H1 (cell line): Measurements from ENCODE around the gene CEND1. TPM values are rescaled to one million over a fixed set of nuclear protein-coding genes. Genes with fewer than 3 reads are reported as not detected.

Experiments
- CTCF ChIA-PET: fragments of 300-600 bp; sonication (Branson Sonifier 250); formaldehyde crosslinking; loops from one replicate; lab custom pipeline; 2021; ENCODE audit not compliant: partially characterized antibody; lab: Charles Lee
- POLR2A ChIA-PET: fragments of 300-600 bp; sonication (Branson Sonifier 250); formaldehyde crosslinking; loops from one replicate; lab custom pipeline; 2021; ENCODE audit warnings: inconsistent platforms; ENCODE audit not compliant: partially characterized antibody; lab: Charles Lee
- DNase-seq, 2 experiments: peaks; one replicate each; pipeline versions ENCODE4 v3.0.0 to v3.0.0-alpha.2; 2010 to 2022; ENCODE audit warnings: low spot score in 2 of 2, low read depth in 1 of 2, mixed read lengths in 1 of 2
- FAIRE-seq: peaks from 2 replicates; lab custom pipeline; 2011; peaks lifted over from hg19 to GRCh38; lab: Jason Lieb, UNC
- H2AFZ ChIP-seq: 2 replicates; pipeline ENCODE4 v1.8.1; 2012; ENCODE audit warnings: low read length, inconsistent platforms
- H2AK5ac ChIP-seq: 2 replicates; pipeline ENCODE4 v1.6.1; 2013; ENCODE audit warnings: low read depth, low read length
- H2BK120ac ChIP-seq: replicated peaks from 2 replicates; pipeline ENCODE3; 2013; ENCODE audit warnings: low read depth, low read length, inconsistent platforms
- H2BK12ac ChIP-seq: 2 replicates; pipeline ENCODE4 v1.6.1; 2013; ENCODE audit warnings: low read depth, low read length
- H2BK15ac ChIP-seq: 2 replicates; pipeline ENCODE4 v1.6.1; 2013; ENCODE audit warnings: low read length
- H2BK20ac ChIP-seq: 2 replicates; pipeline ENCODE4 v1.6.1; 2013; ENCODE audit warnings: low read length
- H2BK5ac ChIP-seq: 2 replicates; pipeline ENCODE4 v1.6.1; 2013; ENCODE audit warnings: low read depth, low read length
- H3K14ac ChIP-seq: 2 replicates; pipeline ENCODE4 v1.6.1; 2013; ENCODE audit warnings: inconsistent platforms; ENCODE audit not compliant: insufficient read length
- H3K18ac ChIP-seq: 2 replicates; pipeline ENCODE4 v1.6.1; 2013; ENCODE audit warnings: low read length; ENCODE audit errors: extremely low read depth
- H3K23ac ChIP-seq: 2 replicates; pipeline ENCODE4 v1.6.1; 2013; ENCODE audit warnings: inconsistent platforms; ENCODE audit not compliant: insufficient read length
- H3K23me2 ChIP-seq: 2 replicates; pipeline ENCODE4 v1.6.1; 2013; ENCODE audit warnings: low read depth, low read length
- H3K27ac ChIP-seq: 2 replicates; pipeline ENCODE4 v1.6.1; 2011; ENCODE audit warnings: low read depth, low read length, inconsistent platforms
- H3K27me3 ChIP-seq, 4 experiments: replicated peaks in 1 of 4; 1 replicate in 1 of 4; 2 replicates in 3 of 4; pipeline versions ENCODE4 v1.6.1 to v1.8.1; 2011 to 2013; ENCODE audit warnings: low read length in 3 of 4, mild to moderate bottlenecking in 3 of 4, inconsistent platforms in 2 of 4, mixed read lengths in 2 of 4, moderate library complexity in 1 of 4; ENCODE audit not compliant: control insufficient read depth in 3 of 4, insufficient read depth in 3 of 4; ENCODE audit errors: extremely low read depth in 1 of 4
- H3K36me3 ChIP-seq, 4 experiments: 2 replicates each; pipeline versions ENCODE4 v1.6.1 to v1.8.1; 2011 to 2013; ENCODE audit warnings: mild to moderate bottlenecking in 4 of 4, low read length in 3 of 4, moderate library complexity in 2 of 4, control low read depth in 1 of 4, inconsistent platforms in 1 of 4; ENCODE audit not compliant: insufficient read depth in 4 of 4, control insufficient read depth in 2 of 4
- H3K4ac ChIP-seq: replicated peaks from 2 replicates; pipeline ENCODE3; 2013; ENCODE audit warnings: low read length, low read depth, mixed read lengths, inconsistent platforms; ENCODE audit not compliant: insufficient read length
- H3K4me1 ChIP-seq, 4 experiments: replicated peaks in 1 of 4; 1 replicate in 1 of 4; 2 replicates in 3 of 4; pipeline versions ENCODE4 v1.6.1 to v1.8.1; 2011 to 2013; ENCODE audit warnings: low read length in 3 of 4, inconsistent platforms in 2 of 4, mixed read lengths in 1 of 4; ENCODE audit not compliant: insufficient read depth in 4 of 4, control insufficient read depth in 3 of 4
- H3K4me2 ChIP-seq, 2 experiments: 2 replicates each; pipeline versions ENCODE4 v1.6.1 to v1.8.1; 2011 to 2013; ENCODE audit warnings: low read depth in 2 of 2, low read length in 2 of 2, control low read depth in 1 of 2, inconsistent platforms in 1 of 2, mild to moderate bottlenecking in 1 of 2; ENCODE audit not compliant: insufficient read depth in 1 of 2
- H3K4me3 ChIP-seq, 4 experiments: fragments of 200-600, 300-600 bp in 1 of 4; sonication (generic), shearing (Covaris generic), sonication (Bioruptor Twin) in 1 of 4; 2 replicates each; pipeline versions ENCODE4 v1.5.1 to v1.8.1; 2011 to 2016; ENCODE audit warnings: low read length in 4 of 4, low read depth in 3 of 4, control low read depth in 2 of 4, inconsistent platforms in 2 of 4, mild to moderate bottlenecking in 2 of 4, mixed read lengths in 1 of 4, moderate library complexity in 1 of 4; ENCODE audit not compliant: insufficient read depth in 2 of 4; ENCODE audit errors: extremely low read depth in 1 of 4
- H3K56ac ChIP-seq: replicated peaks from 2 replicates; pipeline ENCODE3; 2013; ENCODE audit warnings: low read depth, mild to moderate bottlenecking, mixed read lengths, low read length, inconsistent platforms; ENCODE audit not compliant: insufficient read length
- H3K79me1 ChIP-seq: 2 replicates; pipeline ENCODE4 v1.6.1; 2013; ENCODE audit warnings: low read depth, low read length, control low read depth
- H3K79me2 ChIP-seq, 2 experiments: 2 replicates each; pipeline versions ENCODE4 v1.6.1 to v1.8.1; 2012 to 2013; ENCODE audit warnings: low read length in 2 of 2, mild to moderate bottlenecking in 2 of 2, inconsistent platforms in 1 of 2; ENCODE audit not compliant: insufficient read depth in 2 of 2, control insufficient read depth in 1 of 2
- H3K9ac ChIP-seq, 4 experiments: replicated peaks in 1 of 4; 1 replicate in 1 of 4; 2 replicates in 3 of 4; pipeline versions ENCODE4 v1.6.1 to v1.8.1; 2011 to 2013; ENCODE audit warnings: low read depth in 3 of 4, low read length in 3 of 4, control low read depth in 2 of 4, mild to moderate bottlenecking in 2 of 4, moderate library complexity in 2 of 4, inconsistent platforms in 1 of 4; ENCODE audit errors: extremely low read depth in 1 of 4
- H3K9me3 ChIP-seq, 2 experiments: 2 replicates each; pipeline versions ENCODE4 v1.6.1 to v1.8.1; 2012 to 2013; ENCODE audit warnings: mild to moderate bottlenecking in 2 of 2, moderate library complexity in 2 of 2, control low read depth in 1 of 2, inconsistent platforms in 1 of 2, low read depth in 1 of 2, low read length in 1 of 2, mixed read lengths in 1 of 2; ENCODE audit not compliant: insufficient read depth in 2 of 2
- H4K20me1 ChIP-seq, 2 experiments: replicated peaks in 1 of 2; 2 replicates each; pipeline versions ENCODE3 to v1.8.1; 2011 to 2013; ENCODE audit warnings: inconsistent platforms in 2 of 2, low read length in 2 of 2, mild to moderate bottlenecking in 1 of 2; ENCODE audit not compliant: insufficient read depth in 2 of 2, control insufficient read depth in 1 of 2
- H4K5ac ChIP-seq: 2 replicates; pipeline ENCODE4 v1.6.1; 2013; ENCODE audit warnings: low read length, low read depth, mixed read lengths, inconsistent platforms; ENCODE audit not compliant: insufficient read length
- H4K8ac ChIP-seq: 2 replicates; pipeline ENCODE4 v1.8.0; 2013; ENCODE audit warnings: mild to moderate bottlenecking, moderate library complexity, low read length, inconsistent platforms; ENCODE audit not compliant: insufficient read depth; ENCODE audit errors: extremely low read depth
- H4K91ac ChIP-seq: replicated peaks from 2 replicates; pipeline ENCODE3; 2013; ENCODE audit warnings: low read length, mixed read lengths, inconsistent platforms; ENCODE audit not compliant: insufficient read length
- KDM1A ChIP-seq: fragments of 200-600, 300-600 bp; sonication (generic); IDR thresholded peaks from 2 replicates; pipeline ENCODE4 v1.7.1; 2016; ENCODE audit warnings: mild to moderate bottlenecking, low read length, borderline replicate concordance
- TBP ChIP-seq: IDR thresholded peaks from 2 replicates; pipeline ENCODE4 v1.6.1; 2011; ENCODE audit warnings: low read depth, low read length, improper control_type of control experiment
- ZNF274 ChIP-seq: IDR thresholded peaks from 2 replicates; pipeline ENCODE4 v1.7.0; 2012; ENCODE audit warnings: low read length, borderline replicate concordance; ENCODE audit errors: extremely low read depth
- WGBS, 2 experiments: shearing (Covaris generic) in 1 of 2; methylation state at CpG; one replicate each; pipeline versions ENCODE4 v1.1.6 to v1.1.7; 2013 to 2015; ENCODE audit warnings: low lambda C conversion rate in 2 of 2, mixed read lengths in 2 of 2, inconsistent platforms in 1 of 2, low coverage in 1 of 2, missing lambda C conversion rate in 1 of 2; ENCODE audit not compliant: insufficient replicate concordance in 2 of 2, insufficient coverage in 1 of 2, insufficient read length in 1 of 2; ENCODE audit errors: extremely low coverage in 1 of 2, missing lambda C conversion rate in 1 of 2; 5-methylcytosine and 5-hydroxymethylcytosine counted together
- polyA plus RNA-seq, 7 experiments: library from polyadenylated mRNA; depleted of rRNA in 3 of 7; stranded (reverse) in 5 of 7; unstranded in 2 of 7; fragments of >200 nt in 5 of 7; fragments of 200-250 nt in 2 of 7; gene quantifications; 1 replicate in 5 of 7; 2 replicates in 1 of 7; 4 replicates in 1 of 7; pipeline versions ENCODE4 v1.2.1 to v1.2.3, GENCODE V29; 2011 to 2013; ENCODE audit warnings: missing spikeins in 2 of 7, mixed read lengths in 2 of 7
- total RNA-seq: library from RNA; stranded (reverse); fragmentation: NEBNext Ultra II Directional; extraction: Animal tissue kit (Norgen Biotek cat#: 25700); gene quantifications from 2 replicates; pipeline ENCODE4 v1.2.1, GENCODE V29; 2021

Gene CEND1
- total and polyA plus RNA-seq, 2 of the 8 experiments (the other 6 are each of a cell fraction or from before 2014, with no cell fraction given): 0.82 to 5.0 TPM

DNA sequence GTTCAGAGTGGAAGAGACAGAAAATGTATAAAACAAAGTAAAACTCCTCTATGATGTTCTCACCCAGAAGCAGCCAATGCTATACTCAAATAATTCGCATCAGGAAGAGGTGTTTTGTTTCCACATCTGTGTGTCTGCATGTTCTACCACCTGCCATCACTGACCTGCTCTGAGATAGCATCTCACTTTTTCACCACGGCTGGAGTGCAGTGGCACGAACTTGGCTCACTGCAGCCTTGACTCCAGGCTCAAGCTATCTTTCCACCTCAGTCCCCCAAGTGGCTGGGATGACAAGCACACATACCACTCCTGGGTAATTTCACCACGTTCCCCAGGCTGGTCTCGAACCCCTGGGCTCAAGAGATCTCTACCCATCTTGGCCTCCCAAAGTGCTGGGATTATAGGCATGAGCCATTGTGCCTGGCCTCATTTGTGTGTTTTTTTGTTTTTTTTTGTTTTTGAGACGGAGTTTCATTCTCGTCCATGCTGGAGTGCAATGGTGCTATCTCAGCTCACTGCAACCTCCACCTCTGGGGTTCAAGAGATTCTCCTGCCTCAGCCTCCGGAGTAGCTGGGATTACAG is 28.3 kb downstream of the CEND1 start:
- no peak overlapping the region for H3K9ac ChIP-seq
- H3K36me3 ChIP-seq: peaks cover 36 to 71% (median 47%) of the 10 kb centered on the region in 4 experiments
- WGBS, 2 experiments: 86% methylated on average over 8 of the region's 8 CpGs; no CpG with 5 or more reads in 1 of the 2 experiments
- no peak overlapping the region for H3K4ac ChIP-seq
- no peak overlapping the region for H2BK120ac ChIP-seq
- H2AFZ ChIP-seq: no peak overlapping the region
- H2BK15ac ChIP-seq: no peak overlapping the region
- no peak overlapping the region for H2AK5ac ChIP-seq
- no peak overlapping the region for H3K23ac ChIP-seq
- H3K4me1 ChIP-seq: peaks cover 0 to 12% (median 7%) of the 10 kb centered on the region in 4 experiments; a peak in 6 of 7 replicates
- H3K27ac ChIP-seq: no peak overlapping the region
- H4K20me1 ChIP-seq: peaks cover 13 to 37% of the 10 kb centered on the region in 2 experiments
- H2BK12ac ChIP-seq: no peak overlapping the region
- H3K18ac ChIP-seq: no peak overlapping the region
- H4K8ac ChIP-seq: no peak overlapping the region
- no peak overlapping the region for H3K56ac ChIP-seq
- no peak overlapping the region for H3K4me2 ChIP-seq
- H3K14ac ChIP-seq: no peak overlapping the region
- no peak overlapping the region for H2BK20ac ChIP-seq
- POLR2A ChIA-PET: interaction anchor here (1.8 to 35.3 kb wide), 4 partner anchors 5 to 94 kb away, joined by 4 to 636 read pairs (median 341); partner anchors contain the start of genes GATD1 and TALDO1
- no peak for DNase-seq
- no peak for FAIRE-seq
- H3K79me2 ChIP-seq: peaks cover 0 to 11% of the 10 kb centered on the region in 2 experiments; a peak in 1 of 4 replicates
- no peaks in the 10 kb centered on the region for H3K23me2 ChIP-seq
- no peak overlapping the region for H3K4me3 ChIP-seq
- H4K5ac ChIP-seq: no peak overlapping the region
- peaks cover 7% of the 10 kb centered on the region; the same call in 1 of the 2 replicates for H3K79me1 ChIP-seq
- H3K9me3 ChIP-seq: no peaks in the 10 kb centered on the region
- H3K27me3 ChIP-seq: no peaks in the 10 kb centered on the region
- no peak overlapping the region for H4K91ac ChIP-seq
- CTCF ChIA-PET: interaction anchor here (1.1 to 26.9 kb wide), 7 partner anchors 14 to 252 kb away, joined by 3 to 395 read pairs (median 14); partner anchors contain the start of gene TALDO1
- H2BK5ac ChIP-seq: no peak overlapping the region
- no peak for TF ChIP-seq ZNF274
- no peak for TF ChIP-seq KDM1A
- no peak for TF ChIP-seq TBP
